ENCODE measurements around the gene PARD6B. TPM values are rescaled to one million over a fixed set of nuclear protein-coding genes. Genes with fewer than 3 reads are reported as not detected.

Gene PARD6B
- total RNA-seq, 1 donor from 2014 or later = 6.0 TPM

GRCh38 chr20:50734730-50735679 is 3.6 kb downstream of the PARD6B start:
- no peak overlapping the region for H3K4me3 Mint-ChIP-seq
- no peaks in the 10 kb centered on the region for H3K27me3 Mint-ChIP-seq
- H3K9me3 Mint-ChIP-seq = no peaks in the 10 kb centered on the region
- peaks cover 25% of the 10 kb centered on the region for H3K4me1 Mint-ChIP-seq
- DNase-seq = no peak
- H3K36me3 Mint-ChIP-seq (ENCODE audit: low read depth) = peaks cover 15% of the 10 kb centered on the region
- H3K27ac Mint-ChIP-seq = no peak overlapping the region
- intact Hi-C loops (cut with micrococcal nuclease) = loop anchor here (5.0 to 10.0 kb wide), 3 partner anchors 57 to 753 kb away; partner anchors contain the start of genes PTPN1 and SNAI1

DNA sequence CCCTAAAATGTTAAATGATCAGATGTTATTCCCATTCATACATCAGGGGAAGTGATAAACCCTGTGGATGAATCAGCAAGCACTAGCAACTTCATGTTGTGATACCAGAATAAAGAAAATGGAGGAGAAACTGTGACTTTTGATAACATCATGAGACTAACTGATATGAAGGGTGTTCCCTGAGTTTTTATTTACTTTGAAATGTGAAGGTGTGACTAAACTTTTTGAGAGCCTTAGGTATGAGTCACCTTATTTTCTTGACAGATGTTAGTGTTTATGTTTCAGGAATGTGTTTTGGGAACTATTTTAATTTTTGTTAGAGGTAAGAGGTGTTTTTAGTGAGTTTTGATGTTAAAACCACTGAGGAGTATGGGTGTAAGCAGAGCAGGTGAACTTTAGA is 4.4 kb downstream of the PARD6B start:
- Mint-ChIP-seq H3K4me1 (peaks cover 24% of the 10 kb centered on the region), H3K27ac (peak overlapping the region; percentile 3), H3K4me3 (no peak overlapping the region), H3K27me3 (no peaks in the 10 kb centered on the region), H3K36me3 (ENCODE audit: low read depth) (peaks cover 17% of the 10 kb centered on the region), H3K9me3 (no peaks in the 10 kb centered on the region)
- no peak for DNase-seq
- intact Hi-C loops (cut with micrococcal nuclease) = loop anchor here (10.0 kb wide), 1 partner anchor 221 kb away; the partner anchor contains the start of gene PTPN1

GRCh38 chr20:50737352-50737751 is 6.0 kb downstream of the PARD6B start:
- H3K4me3 Mint-ChIP-seq = no peak overlapping the region
- DNase-seq = no peak
- peaks cover 14% of the 10 kb centered on the region for H3K36me3 Mint-ChIP-seq (ENCODE audit: low read depth)
- intact Hi-C loops (cut with micrococcal nuclease) = loop anchor here (10.0 kb wide), 1 partner anchor 223 kb away; the partner anchor contains the start of gene PTPN1
- H3K27me3 Mint-ChIP-seq = no peaks in the 10 kb centered on the region
- no peaks in the 10 kb centered on the region for H3K9me3 Mint-ChIP-seq
- no peak overlapping the region for H3K27ac Mint-ChIP-seq
- H3K4me1 Mint-ChIP-seq = peaks cover 19% of the 10 kb centered on the region

DNA sequence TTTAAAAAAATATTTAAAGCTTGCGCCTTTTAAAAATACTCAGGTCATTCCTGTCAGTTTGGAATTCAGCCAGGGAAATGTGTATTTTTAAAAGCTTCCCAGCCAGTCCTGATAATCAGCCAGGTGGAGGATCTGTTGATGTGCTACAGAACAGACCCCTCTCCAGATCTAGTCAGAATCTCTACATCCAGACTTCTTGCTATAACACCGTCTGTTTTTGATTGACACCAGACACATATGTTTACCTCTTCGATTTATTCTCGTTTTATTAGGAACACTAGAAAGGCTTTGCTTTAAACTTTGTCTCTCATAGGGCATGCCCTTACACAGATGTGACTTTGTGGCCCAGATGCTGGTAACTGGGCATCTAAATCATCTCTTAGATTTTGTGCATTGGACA is 11.7 kb downstream of the PARD6B start:
- Mint-ChIP-seq H3K4me1 (peaks cover 27% of the 10 kb centered on the region), H3K27me3 (no peaks in the 10 kb centered on the region), H3K36me3 (ENCODE audit: low read depth) (peaks cover 19% of the 10 kb centered on the region), H3K27ac (no peak overlapping the region), H3K9me3 (no peaks in the 10 kb centered on the region), H3K4me3 (no peak overlapping the region)
- DNase-seq = no peak
- intact Hi-C loops (cut with micrococcal nuclease) = no loop called here

GRCh38 chr20:50744143-50744792 is 12.9 kb downstream of the PARD6B start:
- Mint-ChIP-seq H3K9me3 (no peaks in the 10 kb centered on the region), H3K27me3 (no peaks in the 10 kb centered on the region), H3K4me3 (no peak overlapping the region), H3K4me1 (peaks cover 27% of the 10 kb centered on the region), H3K36me3 (ENCODE audit: low read depth) (peaks cover 17% of the 10 kb centered on the region), H3K27ac (no peak overlapping the region)
- DNase-seq = no peak
- intact Hi-C loops (cut with micrococcal nuclease) = no loop called here

GRCh38 chr20:50745634-50746137 is 14.3 kb downstream of the PARD6B start:
- Mint-ChIP-seq H3K36me3 (ENCODE audit: low read depth) (peaks cover 17% of the 10 kb centered on the region), H3K4me1 (peaks cover 25% of the 10 kb centered on the region), H3K4me3 (no peak overlapping the region), H3K27me3 (no peaks in the 10 kb centered on the region), H3K27ac (peak overlapping the region; percentile 83), H3K9me3 (no peaks in the 10 kb centered on the region)
- DNase-seq = no peak
- intact Hi-C loops (cut with micrococcal nuclease) = loop anchor here (2.0 kb wide), 1 partner anchor 15 kb away; the partner anchor contains the start of gene PARD6B

DNA sequence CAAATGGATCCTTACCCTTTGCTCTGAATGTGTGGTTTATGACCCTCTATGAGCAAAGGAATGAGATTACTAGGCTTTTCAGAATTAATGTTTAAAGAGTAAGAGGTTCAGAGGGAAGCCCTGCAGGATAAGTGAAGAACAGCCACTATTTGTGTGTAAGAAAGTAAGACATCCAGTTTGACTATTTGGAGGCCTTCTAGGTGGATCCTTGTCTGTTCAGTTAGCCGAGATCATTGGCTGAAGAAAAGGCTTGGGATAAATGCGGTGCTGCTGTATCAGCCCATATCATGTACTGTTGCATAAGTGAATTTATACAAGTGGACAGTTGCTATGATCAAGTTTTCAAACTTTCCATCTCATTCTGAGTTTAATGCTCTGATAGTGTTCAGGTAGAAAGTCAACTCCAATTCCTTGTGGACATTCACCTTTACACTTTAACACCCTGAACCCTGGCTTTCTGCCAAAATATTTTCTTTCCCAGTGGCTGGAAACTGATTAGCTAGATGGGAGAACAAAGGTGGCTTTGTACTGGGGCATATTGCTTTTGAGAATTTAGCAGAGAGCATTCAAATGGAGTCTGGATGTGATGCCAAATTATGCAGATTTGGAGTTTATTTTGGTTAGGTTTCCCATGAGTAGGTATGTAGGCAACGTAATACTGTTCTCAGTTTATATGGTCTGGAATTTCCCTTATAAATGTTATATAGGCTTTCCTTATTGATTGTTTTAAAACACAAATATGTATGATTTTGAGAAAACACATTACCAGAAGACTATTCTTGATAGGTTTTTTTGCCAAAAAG is 15.0 kb downstream of the PARD6B start:
- no peak for DNase-seq
- Mint-ChIP-seq H3K4me1 (peaks cover 21% of the 10 kb centered on the region), H3K9me3 (no peaks in the 10 kb centered on the region), H3K27ac (peak overlapping the region; percentile 83), H3K27me3 (no peaks in the 10 kb centered on the region), H3K4me3 (no peak overlapping the region), H3K36me3 (ENCODE audit: low read depth) (peaks cover 16% of the 10 kb centered on the region)
- intact Hi-C loops (cut with micrococcal nuclease) = loop anchor here (2.0 kb wide), 1 partner anchor 16 kb away; the partner anchor contains the start of gene PARD6B

DNA sequence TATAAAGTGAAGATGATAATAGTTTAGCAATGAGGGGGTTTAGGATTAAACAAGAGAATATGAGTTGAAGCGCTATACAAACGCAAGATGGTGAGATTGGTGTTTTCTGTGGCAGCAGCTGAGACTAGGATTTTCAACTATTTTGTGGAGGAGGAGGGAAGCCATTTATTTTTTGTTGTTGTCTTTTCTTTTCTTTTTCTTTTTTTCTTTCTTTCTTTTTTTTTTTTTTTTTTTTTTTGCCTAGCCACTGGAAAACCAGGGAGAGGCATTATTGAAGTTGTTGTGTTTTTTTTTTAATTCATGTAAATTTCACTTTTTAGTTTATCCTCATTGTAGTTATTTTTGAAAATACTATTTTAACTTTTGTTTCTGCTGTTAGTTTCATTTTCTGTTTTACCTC is 15.9 kb downstream of the PARD6B start:
- peak overlapping the region; percentile 44 for H3K4me3 Mint-ChIP-seq
- DNase-seq = no peak
- peaks cover 21% of the 10 kb centered on the region for H3K4me1 Mint-ChIP-seq
- H3K27me3 Mint-ChIP-seq = no peaks in the 10 kb centered on the region
- intact Hi-C loops (cut with micrococcal nuclease) = loop anchor here (1.0 to 2.0 kb wide), 2 partner anchors 16 to 84 kb away; partner anchors contain the start of gene PARD6B
- peak overlapping the region; percentile 9 for H3K27ac Mint-ChIP-seq
- no peaks in the 10 kb centered on the region for H3K9me3 Mint-ChIP-seq
- H3K36me3 Mint-ChIP-seq (ENCODE audit: low read depth) = peaks cover 16% of the 10 kb centered on the region

DNA sequence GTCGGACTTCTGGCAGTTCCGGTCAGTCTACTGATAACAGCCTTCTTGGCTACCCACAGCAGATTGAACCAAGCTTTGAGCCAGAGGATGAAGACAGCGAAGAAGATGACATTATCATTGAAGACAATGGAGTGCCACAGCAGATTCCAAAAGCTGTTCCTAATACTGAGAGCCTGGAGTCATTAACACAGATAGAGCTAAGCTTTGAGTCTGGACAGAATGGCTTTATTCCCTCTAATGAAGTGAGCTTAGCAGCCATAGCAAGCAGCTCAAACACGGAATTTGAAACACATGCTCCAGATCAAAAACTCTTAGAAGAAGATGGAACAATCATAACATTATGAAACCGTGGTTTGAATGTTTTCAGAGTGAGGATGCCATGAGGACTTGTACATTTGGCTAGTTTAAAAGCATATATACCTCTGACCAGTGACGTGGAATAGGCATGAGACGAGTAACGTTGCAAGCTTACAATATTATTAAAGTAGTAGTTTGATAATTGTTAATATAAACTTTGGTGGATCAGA is 18.8 kb downstream of the PARD6B start:
- intact Hi-C loops (cut with micrococcal nuclease) = no loop called here
- DNase-seq = no peak
- Mint-ChIP-seq H3K36me3 (ENCODE audit: low read depth) (peaks cover 10% of the 10 kb centered on the region), H3K4me1 (peaks cover 16% of the 10 kb centered on the region), H3K27ac (no peak overlapping the region), H3K4me3 (no peak overlapping the region), H3K27me3 (no peaks in the 10 kb centered on the region), H3K9me3 (no peaks in the 10 kb centered on the region)

- Mint-ChIP-seq H3K27ac (no peak overlapping the region), H3K4me1 (no peaks in the 10 kb centered on the region), H3K36me3 (ENCODE audit: low read depth) (peaks cover 3% of the 10 kb centered on the region), H3K9me3 (no peaks in the 10 kb centered on the region), H3K27me3 (no peaks in the 10 kb centered on the region), H3K4me3 (no peak overlapping the region)
- intact Hi-C loops (cut with micrococcal nuclease) = no loop called here
- DNase-seq = no peak
Measured at GRCh38 chr20:50753152-50753551, 21.8 kb downstream of the PARD6B start.

- intact Hi-C loops (cut with micrococcal nuclease) = no loop called here
- H3K9me3 Mint-ChIP-seq = no peaks in the 10 kb centered on the region
- peaks cover 3% of the 10 kb centered on the region for H3K27me3 Mint-ChIP-seq
- DNase-seq = no peak
- peaks cover 3% of the 10 kb centered on the region for H3K36me3 Mint-ChIP-seq (ENCODE audit: low read depth)
- H3K27ac Mint-ChIP-seq = no peak overlapping the region
- H3K4me1 Mint-ChIP-seq = no peaks in the 10 kb centered on the region
- H3K4me3 Mint-ChIP-seq = no peak overlapping the region
Measured at GRCh38 chr20:50754420-50754819, 23.0 kb downstream of the PARD6B start.

DNA sequence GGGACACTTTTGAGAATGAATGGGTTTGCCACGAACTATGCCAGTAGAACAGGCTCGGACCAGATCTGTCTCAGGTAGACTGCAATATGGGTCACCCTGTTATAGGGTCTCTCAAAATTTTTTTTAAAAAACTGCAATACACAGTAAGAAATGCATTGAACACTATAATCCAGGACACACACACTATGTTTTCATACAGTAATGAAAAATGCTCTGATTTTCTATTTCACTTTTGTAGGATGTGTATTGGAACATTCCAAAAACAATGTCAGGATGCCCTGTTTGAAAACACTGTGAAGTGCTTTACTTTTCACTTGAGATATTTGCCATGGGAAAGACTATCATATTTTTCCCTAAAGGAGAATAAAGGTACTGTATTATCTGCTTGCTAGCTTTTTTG is 25.1 kb downstream of the PARD6B start:
- H3K9me3 Mint-ChIP-seq = no peaks in the 10 kb centered on the region
- H3K27ac Mint-ChIP-seq = no peak overlapping the region
- intact Hi-C loops (cut with micrococcal nuclease) = no loop called here
- DNase-seq = no peak
- no peaks in the 10 kb centered on the region for H3K36me3 Mint-ChIP-seq (ENCODE audit: low read depth)
- no peak overlapping the region for H3K4me3 Mint-ChIP-seq
- no peaks in the 10 kb centered on the region for H3K4me1 Mint-ChIP-seq
- H3K27me3 Mint-ChIP-seq = peaks cover 3% of the 10 kb centered on the region

DNA sequence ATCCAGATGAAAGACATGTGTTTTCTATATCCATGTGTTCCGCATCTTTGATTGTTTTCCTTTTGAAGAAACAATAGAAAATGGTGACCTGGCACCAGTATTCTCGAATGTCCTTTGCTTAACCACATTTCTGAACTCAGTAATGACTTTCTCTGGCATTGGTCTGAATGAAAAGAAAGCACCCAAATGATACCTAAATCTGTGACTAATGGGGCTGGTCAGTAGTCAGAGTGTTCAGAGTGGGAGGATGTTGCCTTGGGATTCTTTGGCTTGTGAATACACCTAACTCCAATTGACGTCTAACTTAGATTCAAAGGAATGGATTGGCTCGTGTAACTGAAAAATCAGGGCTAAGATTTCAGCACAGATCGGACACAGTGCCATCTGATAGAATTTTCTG is 27.1 kb downstream of the PARD6B start:
- no peak for DNase-seq
- H3K36me3 Mint-ChIP-seq (ENCODE audit: low read depth) = no peaks in the 10 kb centered on the region
- H3K27ac Mint-ChIP-seq = no peak overlapping the region
- no peak overlapping the region for H3K4me3 Mint-ChIP-seq
- no peaks in the 10 kb centered on the region for H3K4me1 Mint-ChIP-seq
- H3K9me3 Mint-ChIP-seq = no peaks in the 10 kb centered on the region
- H3K27me3 Mint-ChIP-seq = peaks cover 3% of the 10 kb centered on the region
- intact Hi-C loops (cut with micrococcal nuclease) = no loop called here

Data from activated CD4-positive, alpha-beta T cell treated with anti-CD3 and anti-CD28 coated beads, Interleukin-2, amount 10 ng/mL, durations not matched to agents 24 days and 14 days (primary cell).